ENCODE results near the gene CNPY2.
"Not testable (repeated sequence)": the region's sequence is repeated elsewhere in the genome, so short reads cannot be mapped to it uniquely, and the experiment has no call there.

Gene CNPY2

GRCh38 chr12:56297400-56297799 is 18.4 kb downstream of the CNPY2 start:
- DNase-seq: no peak

GRCh38 chr12:56296295-56296694 is 19.5 kb downstream of the CNPY2 start:
- DNase-seq: no peak

- no peak for DNase-seq
Measured at GRCh38 chr12:56293795-56294194, 22.0 kb downstream of the CNPY2 start.

- no peak for DNase-seq
Measured at GRCh38 chr12:56288705-56289387, 26.9 kb downstream of the CNPY2 start.

- no peak for DNase-seq
Measured at GRCh38 chr12:56286044-56286830, 29.6 kb downstream of the CNPY2 start.

- not testable (repeated sequence) for DNase-seq
Measured at GRCh38 chr12:56284263-56284662, 31.5 kb downstream of the CNPY2 start.

GRCh38 chr12:56282579-56282978 is 33.2 kb downstream of the CNPY2 start:
- DNase-seq: no peak

GRCh38 chr12:56282030-56282429 is 33.8 kb downstream of the CNPY2 start:
- no peak for DNase-seq

- DNase-seq: no peak
Measured at GRCh38 chr12:56280849-56281248, 34.9 kb downstream of the CNPY2 start.

GRCh38 chr12:56278905-56279304 is 36.9 kb downstream of the CNPY2 start:
- no peak for DNase-seq

- DNase-seq: no peak
Measured at GRCh38 chr12:56274299-56274698, 41.5 kb downstream of the CNPY2 start.

- not testable (repeated sequence) for DNase-seq
Measured at GRCh38 chr12:56272468-56272867, 43.3 kb downstream of the CNPY2 start.

GRCh38 chr12:56271031-56271430 is 44.8 kb downstream of the CNPY2 start:
- DNase-seq: peak; percentile 16

- DNase-seq: no peak
Measured at GRCh38 chr12:56267443-56268071, 48.2 kb downstream of the CNPY2 start.

- peak; percentile 93 for DNase-seq
Measured at GRCh38 chr12:56266693-56267442, 48.9 kb downstream of the CNPY2 start, which contains the start of gene COQ10A. Gene COQ10A, plus strand, starts transcription at chr12:56266942. Its CDS starts 177 bp downstream, at chr12:56267119.

- DNase-seq: not testable (repeated sequence)
Measured at GRCh38 chr12:56266068-56266692, 49.6 kb downstream of the CNPY2 start.

- not testable (repeated sequence) for DNase-seq
Measured at GRCh38 chr12:56262955-56263354, 52.8 kb downstream of the CNPY2 start.

- no peak for DNase-seq
Measured at GRCh38 chr12:56261503-56262232, 54.1 kb downstream of the CNPY2 start.

GRCh38 chr12:56260921-56261320 is 54.9 kb downstream of the CNPY2 start:
- DNase-seq: no peak

GRCh38 chr12:56260380-56260779 is 55.4 kb downstream of the CNPY2 start:
- DNase-seq: no peak

Data from CD4-positive, alpha-beta T cell treated with Interleukin-17A for 4 hours (primary cell).